ENCODE data around the gene RAB10.
"Not testable (repeated sequence)": the region's sequence is repeated elsewhere in the genome, so short reads cannot be mapped to it uniquely, and the experiment has no call there.

Gene RAB10

GRCh38 chr2:26064846-26065245, 31.0 kb downstream of the RAB10 start:
- peak; percentile 35 for DNase-seq

DNA sequence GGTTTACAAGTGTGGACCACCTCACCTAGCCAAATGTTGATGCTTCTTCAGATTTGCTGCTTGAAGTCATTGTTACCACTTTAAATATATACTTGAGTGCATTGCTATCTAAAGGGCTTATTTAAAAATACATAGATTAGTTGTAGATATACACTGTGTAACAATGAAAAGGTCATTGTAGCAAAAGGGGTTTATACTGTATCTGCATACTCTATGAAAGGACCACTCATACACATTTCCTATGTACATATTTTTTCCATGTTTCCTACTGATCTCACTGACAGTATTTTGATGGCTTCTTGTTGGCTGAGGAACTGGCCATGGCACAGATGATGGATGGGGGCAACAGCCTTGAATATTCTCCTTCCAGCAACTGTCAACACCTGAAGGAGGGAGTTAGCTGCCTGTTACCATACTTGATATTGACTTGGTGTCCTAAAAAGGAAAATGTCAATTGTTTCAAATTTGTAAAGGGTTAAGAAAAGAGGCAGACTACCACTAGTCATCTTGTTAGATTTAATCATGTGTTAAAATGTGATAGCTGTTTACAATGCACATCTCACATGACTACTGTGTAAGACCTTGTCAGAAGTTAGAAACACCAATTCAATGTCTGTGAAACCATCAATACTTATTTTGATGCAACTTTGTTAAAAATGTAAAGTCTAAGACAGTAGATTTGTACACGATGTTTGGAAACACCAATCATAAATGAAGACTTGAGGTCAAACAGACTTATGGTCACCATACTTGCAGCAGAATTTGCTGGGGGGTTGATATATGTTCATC, 33.5 kb downstream of the RAB10 start:
- DNase-seq = no peak

GRCh38 chr2:26067980-26068507, 34.2 kb downstream of the RAB10 start:
- DNase-seq = peak; percentile 29

DNA sequence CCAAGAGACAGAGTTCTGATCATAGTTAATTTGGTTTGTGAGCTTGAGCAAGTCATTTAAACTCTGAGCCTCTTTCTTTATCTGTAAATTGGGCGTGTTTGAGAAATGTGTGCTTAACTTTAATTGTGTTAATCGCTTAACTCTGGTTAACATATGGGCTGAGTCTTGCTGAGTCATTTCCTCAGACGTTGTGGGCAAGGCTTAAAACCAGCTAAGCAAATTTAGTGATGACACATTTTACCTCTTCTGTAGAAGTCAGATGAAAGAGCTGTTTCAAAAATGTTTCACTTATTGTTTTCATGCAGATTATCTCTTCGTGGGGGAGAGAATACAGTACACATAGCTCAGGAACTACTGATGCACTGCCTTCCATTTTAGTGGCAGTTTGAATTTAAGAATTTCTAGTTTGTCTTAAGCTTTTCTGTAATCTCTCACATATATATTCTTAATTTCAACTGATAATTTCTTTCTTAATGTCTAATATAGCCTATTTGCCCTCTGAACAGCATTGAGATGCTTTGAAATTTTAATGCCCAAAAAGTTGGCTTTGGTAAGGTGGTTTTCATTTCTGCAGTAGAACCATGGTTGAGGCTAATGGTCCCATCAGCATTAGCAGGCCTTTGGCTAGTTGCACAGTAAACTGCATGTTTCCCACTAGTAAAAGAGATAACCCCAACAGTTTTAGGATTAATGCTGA, 34.9 kb downstream of the RAB10 start:
- DNase-seq = peak; percentile 98

- no peak for DNase-seq
Observed at GRCh38 chr2:26070730-26071129, 36.8 kb downstream of the RAB10 start.

DNA sequence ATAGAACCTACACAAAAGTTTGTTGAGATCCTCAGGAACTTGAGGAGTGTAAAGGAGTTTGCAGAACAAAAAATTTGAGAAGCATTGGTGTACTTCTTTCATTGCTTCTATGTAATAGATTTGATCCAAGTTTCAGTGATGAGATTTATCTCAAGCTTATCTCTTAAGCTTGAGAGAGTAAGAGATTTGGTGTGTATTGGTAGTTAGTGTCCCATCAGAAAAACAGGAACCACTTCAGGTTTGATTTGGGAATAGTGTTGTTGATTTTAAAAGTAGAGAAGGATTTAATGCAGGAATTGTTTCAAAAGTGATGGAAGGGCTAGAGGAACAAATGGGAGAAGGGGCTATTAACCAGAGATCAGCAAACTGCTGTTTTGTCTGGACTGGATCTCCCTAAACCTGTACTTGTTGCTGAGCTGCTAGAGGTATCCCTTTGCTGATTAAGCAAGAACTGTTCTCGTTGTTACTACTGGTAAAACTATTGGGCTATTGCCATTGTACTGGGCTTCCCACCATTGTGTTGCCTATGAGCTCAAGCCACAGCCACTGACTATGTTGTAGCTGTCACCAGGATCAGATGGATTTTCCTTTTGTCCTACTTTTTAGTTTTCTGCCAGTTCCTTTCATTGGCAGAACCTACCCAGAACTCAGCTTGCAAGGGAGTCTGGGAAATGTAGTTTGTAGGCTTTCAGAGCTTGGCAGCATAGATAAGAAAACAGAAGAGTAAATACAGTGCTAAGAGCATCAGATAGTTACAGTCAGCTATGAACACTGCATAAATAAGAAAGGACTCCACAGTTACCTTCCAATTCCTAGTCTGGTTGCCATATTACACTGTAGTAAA, 39.3 kb downstream of the RAB10 start:
- DNase-seq = peak; percentile 69

GRCh38 chr2:26073830-26074229, 39.9 kb downstream of the RAB10 start:
- no peak for DNase-seq

DNA sequence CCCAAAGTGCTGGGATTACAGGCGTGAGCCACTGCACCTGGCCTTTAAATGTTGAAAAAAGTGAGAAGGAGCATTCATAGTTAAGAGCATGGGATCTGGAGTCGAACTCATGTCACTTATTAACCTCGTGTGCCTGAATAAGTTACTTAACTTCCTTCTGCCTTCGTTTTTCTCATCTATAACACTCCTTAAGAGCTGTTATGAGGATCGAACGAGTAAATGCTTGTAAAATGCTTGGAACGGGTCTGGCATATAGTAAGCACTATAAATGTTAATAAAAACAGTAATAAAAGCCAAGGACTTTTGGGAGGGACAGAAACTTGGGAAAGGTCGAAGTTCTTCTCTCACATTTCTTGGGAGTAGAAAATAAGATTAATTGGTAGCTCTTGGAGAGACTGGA, 40.8 kb downstream of the RAB10 start:
- DNase-seq = no peak

DNA sequence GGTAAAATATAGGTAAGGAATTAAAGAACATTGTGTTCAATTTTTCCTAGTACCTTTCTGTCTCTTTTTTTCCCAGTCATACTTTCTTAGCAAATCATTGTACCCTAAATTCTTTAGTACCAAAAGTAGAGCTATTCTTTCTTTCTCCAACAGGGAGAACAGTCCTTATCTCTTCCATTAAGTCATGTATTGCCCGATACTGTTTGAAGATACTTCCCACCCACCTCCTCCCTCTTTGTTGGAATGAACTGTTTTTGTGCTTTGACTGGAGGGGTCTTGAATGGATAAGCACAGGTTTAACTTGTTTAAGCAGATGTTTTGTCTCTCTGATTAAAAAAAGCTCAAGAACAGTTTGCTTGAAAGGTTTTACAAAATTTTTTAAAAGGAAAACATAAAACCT, 41.3 kb downstream of the RAB10 start:
- DNase-seq = peak; percentile 44

DNA sequence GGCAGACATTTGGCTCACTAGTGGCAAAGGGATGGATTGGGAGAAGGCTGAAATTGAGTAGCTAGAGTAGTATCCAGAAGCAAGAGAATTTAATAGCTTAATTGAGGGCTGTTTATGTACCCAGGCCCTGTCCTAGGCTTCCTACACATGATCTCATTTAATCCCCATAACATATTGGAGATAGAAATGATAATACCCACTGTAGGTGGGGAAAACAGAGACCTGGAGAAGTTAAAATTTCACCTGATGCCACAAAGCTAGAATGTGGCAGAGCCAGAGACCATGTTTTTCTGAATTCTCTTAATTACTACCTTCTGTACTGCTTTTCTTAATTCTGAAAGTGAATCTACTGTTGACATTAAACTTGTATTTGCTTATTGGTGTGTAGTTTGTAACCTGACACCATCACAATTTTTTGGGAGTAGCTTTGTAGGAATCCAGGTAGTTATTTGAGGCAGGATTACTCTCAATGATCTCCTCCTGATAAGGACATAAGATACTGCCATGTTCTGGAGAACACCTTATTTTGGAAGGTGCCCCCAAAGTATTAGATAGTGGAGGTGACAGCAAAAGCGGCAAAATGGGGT, 42.2 kb downstream of the RAB10 start:
- DNase-seq = no peak

- no peak for DNase-seq
Observed at GRCh38 chr2:26077291-26077690, 43.4 kb downstream of the RAB10 start.

DNA sequence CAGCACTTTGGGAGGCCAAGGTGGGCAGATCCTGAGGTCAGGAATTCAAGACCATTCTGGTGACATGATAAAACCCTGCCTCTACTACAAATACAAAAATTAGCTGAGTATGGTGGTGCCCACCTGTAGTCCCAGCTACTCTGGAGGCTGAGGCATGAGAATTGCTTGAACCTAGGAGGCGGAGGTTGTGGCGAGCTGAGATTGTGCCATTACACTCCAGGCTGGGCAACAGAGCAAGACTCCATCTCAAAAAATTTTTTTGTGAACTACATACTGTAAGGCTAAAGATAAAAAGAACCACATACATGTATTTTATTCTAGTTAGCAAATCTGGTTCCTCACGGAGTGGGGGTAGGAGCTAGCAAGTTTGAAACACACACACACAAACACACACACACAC, 45.1 kb downstream of the RAB10 start:
- no peak for DNase-seq

- DNase-seq = no peak
Observed at GRCh38 chr2:26080356-26080755, 46.5 kb downstream of the RAB10 start.

- not testable (repeated sequence) for DNase-seq
Observed at GRCh38 chr2:26080925-26081324, 47.0 kb downstream of the RAB10 start.

GRCh38 chr2:26081556-26081955, 47.7 kb downstream of the RAB10 start:
- no peak for DNase-seq

DNA sequence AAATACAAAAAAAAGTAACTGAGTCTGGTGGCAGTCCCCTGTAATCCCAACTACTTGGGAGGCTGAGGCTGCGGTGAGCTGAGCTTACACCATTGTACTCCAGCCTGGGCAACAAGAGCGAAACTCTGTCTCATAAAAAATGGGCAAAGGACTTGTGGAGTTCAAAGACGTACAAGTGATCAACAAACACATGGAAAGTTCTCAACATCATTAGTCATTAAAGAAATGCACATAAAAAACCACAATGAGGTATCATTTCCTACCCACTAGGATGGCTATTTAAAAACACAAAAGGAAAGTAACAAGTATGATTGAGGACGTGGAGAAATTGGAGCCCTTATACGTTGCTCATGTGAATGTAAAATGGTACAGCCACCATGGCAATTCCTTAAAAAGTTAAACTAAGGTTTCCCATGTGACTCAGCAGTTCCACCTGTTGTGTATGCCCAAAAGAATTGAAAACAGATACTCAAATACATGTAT, 52.3 kb downstream of the RAB10 start:
- peak; percentile 37 for DNase-seq

GRCh38 chr2:26086779-26087178, 52.9 kb downstream of the RAB10 start:
- DNase-seq = no peak

- DNase-seq = peak; percentile 79
Observed at GRCh38 chr2:26088038-26088643, 54.3 kb downstream of the RAB10 start.

DNA sequence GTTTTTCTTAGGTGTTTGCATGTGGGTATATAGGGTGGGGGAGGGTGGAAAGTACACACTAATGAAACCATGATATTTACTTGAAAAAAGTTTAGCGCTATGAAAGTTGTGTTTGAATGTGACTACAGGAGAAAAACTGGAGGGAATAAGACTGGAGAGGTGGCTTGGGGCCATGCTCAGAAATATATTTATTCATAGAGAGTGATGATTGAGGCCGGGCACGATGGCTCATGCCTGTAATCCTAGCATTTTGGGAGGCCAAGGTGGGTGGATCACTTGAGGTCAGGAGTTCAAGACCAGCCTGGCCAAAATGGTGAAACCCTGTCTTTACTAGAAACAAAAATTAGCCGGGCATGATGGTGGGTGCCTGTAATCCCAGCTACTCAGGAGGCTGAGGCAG, 55.0 kb downstream of the RAB10 start:
- DNase-seq = not testable (repeated sequence)

DNA sequence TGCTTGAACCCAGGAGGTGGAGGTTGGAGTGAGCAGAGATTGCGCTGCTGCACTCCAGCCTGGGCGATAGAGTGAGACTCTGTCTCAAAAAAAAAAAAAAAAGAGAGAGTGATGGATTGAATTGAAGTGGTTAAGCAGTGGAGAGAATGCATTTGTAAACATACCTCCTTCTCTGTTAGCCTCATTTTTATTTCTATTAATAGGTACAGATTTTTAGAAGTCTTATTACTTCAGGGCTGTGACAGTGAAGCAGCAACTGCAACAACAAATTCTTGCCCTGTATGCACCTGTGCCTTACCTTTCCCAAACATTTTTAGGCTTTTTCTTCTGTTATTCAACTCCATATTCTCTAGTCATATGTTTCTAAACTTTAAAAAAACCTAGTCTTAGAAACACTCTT, 55.5 kb downstream of the RAB10 start:
- no peak for DNase-seq

- DNase-seq = no peak
Observed at GRCh38 chr2:26095758-26096157, 61.9 kb downstream of the RAB10 start.

DNA sequence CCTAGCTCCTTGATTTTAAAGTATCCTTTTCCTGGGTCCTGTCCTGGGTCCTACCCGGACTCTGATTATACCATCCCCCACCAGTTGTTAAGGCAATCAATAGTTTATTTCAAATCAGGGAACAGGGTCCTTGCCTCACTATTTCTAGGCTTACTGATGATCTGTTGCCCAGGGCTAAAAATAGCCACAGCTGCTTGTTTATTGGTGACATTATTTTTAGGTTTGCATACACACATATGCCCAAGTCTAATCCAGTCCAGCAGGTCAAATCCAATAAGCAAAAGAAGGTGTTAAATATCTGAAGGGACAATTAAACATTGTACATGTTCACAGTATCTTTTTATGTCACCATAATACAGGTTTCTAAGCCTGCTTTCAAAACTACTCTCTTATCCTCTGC, 66.0 kb downstream of the RAB10 start:
- DNase-seq = no peak
